ENCODE results near the gene TBCCD1. TPM values are rescaled to one million over a fixed set of nuclear protein-coding genes. Genes with fewer than 3 reads are reported as not detected.

The TBCCD1 gene
- total RNA-seq, 1 donor from 2014 or later, result 20.1 TPM

DNA sequence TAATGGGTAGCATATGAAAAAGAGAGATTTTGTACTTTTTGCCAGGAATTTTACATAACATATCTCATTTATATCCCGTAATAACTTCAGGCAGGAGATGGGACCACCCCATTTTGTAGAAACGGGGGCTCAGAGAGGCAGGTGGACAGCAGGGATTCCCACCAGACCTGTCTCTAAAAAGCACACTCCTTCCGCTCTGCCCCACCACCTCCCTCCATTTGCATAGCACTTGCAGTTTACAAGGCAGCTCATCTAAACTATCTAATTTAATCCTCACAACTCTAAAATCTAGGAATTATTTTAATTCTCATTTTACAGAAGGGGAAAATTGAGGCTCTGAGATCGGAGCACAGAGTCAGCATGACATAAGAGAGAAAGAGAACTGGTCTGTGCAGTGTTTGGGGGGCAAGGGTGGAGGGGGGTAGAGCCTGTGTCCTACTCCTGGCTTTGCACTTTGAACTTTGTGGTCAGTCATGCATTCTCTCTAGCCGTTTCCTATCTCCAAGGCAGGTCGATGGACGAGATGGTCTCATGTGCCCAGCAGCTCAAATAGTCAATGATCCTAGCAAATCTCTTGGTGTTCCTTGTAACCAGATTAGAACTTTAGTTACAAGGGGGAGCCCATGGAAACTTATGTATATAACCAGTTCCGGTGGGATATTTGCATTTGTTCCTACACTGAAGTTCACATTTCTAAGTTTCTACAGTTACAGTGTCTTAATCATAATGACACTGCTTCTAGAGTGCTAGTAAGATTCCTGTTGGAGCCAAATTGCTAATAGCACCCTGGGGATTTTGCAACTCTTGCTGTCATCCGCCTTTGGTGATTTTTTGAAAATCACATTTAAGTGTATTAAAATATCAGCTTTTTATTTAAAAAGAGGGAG lies 41.5 kb downstream of the TBCCD1 start:
- DNase-seq (ENCODE audit: low read depth, low spot score), result no peak
- TF ChIP-seq, protein P1, sequence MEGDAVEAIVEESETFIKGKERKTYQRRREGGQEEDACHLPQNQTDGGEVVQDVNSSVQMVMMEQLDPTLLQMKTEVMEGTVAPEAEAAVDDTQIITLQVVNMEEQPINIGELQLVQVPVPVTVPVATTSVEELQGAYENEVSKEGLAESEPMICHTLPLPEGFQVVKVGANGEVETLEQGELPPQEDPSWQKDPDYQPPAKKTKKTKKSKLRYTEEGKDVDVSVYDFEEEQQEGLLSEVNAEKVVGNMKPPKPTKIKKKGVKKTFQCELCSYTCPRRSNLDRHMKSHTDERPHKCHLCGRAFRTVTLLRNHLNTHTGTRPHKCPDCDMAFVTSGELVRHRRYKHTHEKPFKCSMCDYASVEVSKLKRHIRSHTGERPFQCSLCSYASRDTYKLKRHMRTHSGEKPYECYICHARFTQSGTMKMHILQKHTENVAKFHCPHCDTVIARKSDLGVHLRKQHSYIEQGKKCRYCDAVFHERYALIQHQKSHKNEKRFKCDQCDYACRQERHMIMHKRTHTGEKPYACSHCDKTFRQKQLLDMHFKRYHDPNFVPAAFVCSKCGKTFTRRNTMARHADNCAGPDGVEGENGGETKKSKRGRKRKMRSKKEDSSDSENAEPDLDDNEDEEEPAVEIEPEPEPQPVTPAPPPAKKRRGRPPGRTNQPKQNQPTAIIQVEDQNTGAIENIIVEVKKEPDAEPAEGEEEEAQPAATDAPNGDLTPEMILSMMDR (conservative IDR thresholded peaks at IDR 0.05), result no peak
- Mint-ChIP-seq H3K27ac (ENCODE audit: unreplicated experiment) (no peak overlapping the region), H3K4me1 (peaks cover 28% of the 10 kb centered on the region), H3K27me3 (ENCODE audit: low read depth) (no peaks in the 10 kb centered on the region), H3K36me3 (ENCODE audit: low read depth) (no peaks in the 10 kb centered on the region), H3K9me3 (no peaks in the 10 kb centered on the region), H3K4me3 (no peak overlapping the region)

DNA sequence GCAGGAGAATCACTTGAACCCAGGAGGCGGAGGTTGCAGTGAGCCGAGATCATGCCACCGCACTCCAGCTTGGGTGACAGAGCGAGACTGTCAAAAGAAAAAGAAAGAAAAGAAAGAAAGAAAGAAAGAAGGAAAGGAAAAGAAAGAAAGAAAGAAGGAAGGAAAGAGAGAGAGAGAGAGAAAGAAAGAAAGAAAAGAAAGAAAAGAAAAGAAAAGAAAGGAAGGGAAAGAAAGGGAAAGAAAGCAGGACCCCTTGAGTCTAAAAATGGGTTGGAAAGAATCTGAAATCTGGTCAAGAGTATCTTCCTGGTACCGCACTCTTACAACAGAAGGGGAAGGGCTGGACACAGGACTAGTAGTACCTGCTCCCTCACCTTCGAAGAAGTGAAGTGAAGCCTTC lies 42.5 kb downstream of the TBCCD1 start:
- Mint-ChIP-seq H3K27ac (ENCODE audit: unreplicated experiment) (no peak overlapping the region), H3K4me3 (no peak overlapping the region), H3K9me3 (no peaks in the 10 kb centered on the region), H3K27me3 (ENCODE audit: low read depth) (no peaks in the 10 kb centered on the region), H3K36me3 (ENCODE audit: low read depth) (no peaks in the 10 kb centered on the region), H3K4me1 (peaks cover 23% of the 10 kb centered on the region)
- DNase-seq (ENCODE audit: low read depth, low spot score), result no peak
- TF ChIP-seq, protein P1 (conservative IDR thresholded peaks at IDR 0.05), result no peak

DNA sequence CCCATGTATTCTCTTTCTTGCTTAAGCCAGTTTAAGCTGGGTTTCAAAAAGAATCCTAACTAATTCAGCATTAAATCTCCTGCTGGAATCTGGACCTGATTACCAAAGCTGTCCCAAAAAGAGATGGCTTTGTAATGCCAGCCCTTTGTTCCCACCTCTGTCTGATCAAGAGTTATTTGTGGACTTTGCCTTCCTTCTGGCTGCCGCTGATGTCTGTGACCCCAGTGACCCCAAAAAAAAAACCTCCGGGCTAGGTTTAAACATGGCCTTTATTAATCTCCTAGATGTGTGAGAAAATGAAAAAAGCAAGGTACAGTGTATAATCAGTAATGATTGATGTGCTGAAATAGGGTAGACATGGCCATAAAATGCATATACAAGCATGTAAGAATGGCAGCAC lies 43.7 kb downstream of the TBCCD1 start:
- Mint-ChIP-seq H3K36me3 (ENCODE audit: low read depth) (no peaks in the 10 kb centered on the region), H3K27me3 (ENCODE audit: low read depth) (no peaks in the 10 kb centered on the region)

DNA sequence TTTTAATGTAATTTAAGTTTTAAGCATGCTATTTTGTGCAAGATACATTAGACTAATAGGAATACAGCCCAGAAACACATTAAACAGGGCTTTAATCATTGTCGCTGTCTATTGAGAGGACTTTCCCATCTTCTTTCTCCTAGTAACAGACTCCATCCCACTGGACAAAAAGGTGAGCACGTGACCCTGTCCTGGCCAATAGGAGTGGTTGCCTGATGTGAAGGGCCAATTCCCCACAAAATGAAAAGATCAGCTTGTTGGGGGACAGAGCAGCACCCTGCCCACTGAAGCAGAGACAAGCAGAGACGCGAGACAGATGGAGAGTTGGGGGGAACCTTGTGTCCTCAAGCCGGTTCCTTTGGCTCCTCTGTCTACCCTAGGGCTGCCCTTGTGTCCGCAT lies 44.1 kb downstream of the TBCCD1 start:
- Mint-ChIP-seq H3K27ac (ENCODE audit: unreplicated experiment) (no peak overlapping the region), H3K4me3 (no peak overlapping the region), H3K27me3 (ENCODE audit: low read depth) (no peaks in the 10 kb centered on the region), H3K9me3 (no peaks in the 10 kb centered on the region), H3K36me3 (ENCODE audit: low read depth) (no peaks in the 10 kb centered on the region), H3K4me1 (peaks cover 17% of the 10 kb centered on the region)
- DNase-seq (ENCODE audit: low read depth, low spot score), result no peak
- TF ChIP-seq, protein P1 (conservative IDR thresholded peaks at IDR 0.05), result no peak

More for the DNA sequence above, 43.7 kb downstream of the TBCCD1 start:
- no peak overlapping the region for H3K4me3 Mint-ChIP-seq
- no peak overlapping the region for H3K27ac Mint-ChIP-seq (ENCODE audit: unreplicated experiment)
- peaks cover 17% of the 10 kb centered on the region for H3K4me1 Mint-ChIP-seq
- H3K9me3 Mint-ChIP-seq, result no peaks in the 10 kb centered on the region
- TF ChIP-seq, protein P1 (conservative IDR thresholded peaks at IDR 0.05), result no peak
- DNase-seq (ENCODE audit: low read depth, low spot score), result no peak

DNA sequence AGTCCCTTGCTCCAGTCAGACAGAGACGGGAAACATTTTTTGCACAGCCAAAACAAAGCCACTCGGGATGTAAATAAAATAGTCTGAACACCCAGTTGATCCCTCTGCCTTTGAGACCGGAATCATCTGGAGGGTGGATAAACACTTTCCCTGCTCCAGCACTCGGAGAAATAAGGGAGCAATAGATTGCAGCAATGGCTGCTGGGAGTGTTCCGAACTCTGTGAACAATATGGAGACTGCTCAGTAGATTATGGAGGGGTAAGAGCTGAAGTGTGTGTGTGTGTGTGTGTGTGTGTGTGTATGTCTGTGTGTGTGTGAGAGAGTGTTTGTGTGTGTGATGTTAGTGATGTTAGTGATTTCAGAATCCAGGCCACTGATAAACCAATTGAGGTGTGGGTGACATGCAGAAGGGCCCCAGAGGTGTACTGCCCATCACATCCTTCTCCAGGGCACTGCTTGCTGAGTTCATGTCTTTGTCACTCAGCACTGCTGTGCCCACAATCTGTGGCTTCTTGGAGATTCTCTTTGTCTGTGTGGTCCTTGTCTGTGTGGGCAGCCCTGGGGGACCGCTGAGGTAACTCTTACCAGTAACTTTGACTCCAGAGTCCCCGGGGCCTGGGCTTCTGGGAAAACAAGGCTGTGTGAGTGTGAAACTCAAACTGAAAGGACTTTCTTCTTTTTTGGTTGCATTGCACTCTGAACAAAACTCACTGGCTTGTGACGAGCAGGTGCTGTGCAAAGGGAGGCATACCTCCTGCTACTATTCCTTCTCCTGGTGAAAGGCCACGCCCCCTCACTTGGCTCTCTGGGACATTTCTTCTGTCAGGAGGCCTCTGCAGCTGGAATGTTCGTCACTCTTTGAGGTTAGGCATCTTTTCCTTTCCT lies 45.9 kb downstream of the TBCCD1 start:
- no peak overlapping the region for H3K4me3 Mint-ChIP-seq
- TF ChIP-seq, protein P1 (conservative IDR thresholded peaks at IDR 0.05), result no peak
- H3K4me1 Mint-ChIP-seq, result peaks cover 17% of the 10 kb centered on the region
- no peaks in the 10 kb centered on the region for H3K27me3 Mint-ChIP-seq (ENCODE audit: low read depth)
- no peak for DNase-seq (ENCODE audit: low read depth, low spot score)
- H3K27ac Mint-ChIP-seq (ENCODE audit: unreplicated experiment), result no peak overlapping the region
- H3K9me3 Mint-ChIP-seq, result no peaks in the 10 kb centered on the region
- no peaks in the 10 kb centered on the region for H3K36me3 Mint-ChIP-seq (ENCODE audit: low read depth)
